ENCODE data around the gene FREY1. TPM values are rescaled to one million over a fixed set of nuclear protein-coding genes. Genes with fewer than 3 reads are reported as not detected.

Gene FREY1
- total RNA-seq, 1 experiment from 2014 or later, result 1.4 TPM

DNA sequence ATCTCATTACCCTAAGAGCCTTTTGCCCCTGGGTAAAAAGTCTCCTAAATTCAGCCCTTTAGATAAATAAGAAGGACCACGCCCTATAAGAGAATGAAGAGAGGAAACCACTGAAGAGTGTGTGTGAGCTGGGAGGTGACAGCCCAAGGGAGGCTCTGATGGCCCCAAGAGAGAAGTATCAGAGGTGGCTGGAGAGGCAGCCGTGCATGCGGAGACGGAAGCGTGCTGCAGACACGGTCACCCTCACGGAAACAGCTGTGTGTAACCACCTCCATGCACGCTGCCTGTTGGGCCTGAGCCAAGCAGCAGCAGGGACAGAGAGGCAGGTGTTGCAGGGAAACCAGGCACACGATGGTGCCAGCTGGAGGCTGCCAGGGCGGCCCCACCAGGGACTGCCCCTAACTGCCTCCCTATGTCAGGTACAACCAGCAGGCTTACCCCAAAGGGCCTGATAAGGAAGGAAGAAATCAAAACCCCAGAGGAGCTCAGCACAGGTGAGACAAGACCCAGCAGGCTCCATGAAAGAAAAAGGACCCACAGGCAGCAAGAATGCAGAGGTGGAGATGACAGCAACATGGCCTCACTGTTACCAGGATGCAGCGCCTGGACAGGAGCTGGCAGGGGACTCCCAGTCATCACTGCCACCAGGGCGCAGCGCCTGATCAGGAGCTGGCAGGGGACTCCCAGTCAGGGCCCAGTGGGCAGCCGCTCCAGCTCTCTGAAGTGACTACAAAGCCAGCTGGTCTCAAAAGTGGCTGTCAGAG, 23.1 kb upstream of the FREY1 start:
- no peak for DNase-seq (ENCODE audit: low read depth, low spot score)
- H3K4me3 ChIP-seq (ENCODE audit: low read depth in 2 of 2, low read length in 2 of 2), result no peak overlapping the region

GRCh38 chr11:45929486-45930030, 22.5 kb upstream of the FREY1 start:
- Histone ChIP-seq H3K36me3 (ENCODE audit: control insufficient read depth, insufficient read depth, low read length) (no peaks in the 10 kb centered on the region; the same call in 1 of the 2 replicates), H3K4me1 (ENCODE audit: control insufficient read depth, insufficient read depth, low read length) (no peaks in the 10 kb centered on the region), H3K4me3 (ENCODE audit: low read depth in 2 of 2, low read length in 2 of 2) (no peak overlapping the region), H3K27me3 (ENCODE audit: control insufficient read depth, insufficient read depth, low read length) (no peaks in the 10 kb centered on the region), H3K27ac (ENCODE audit: low read length) (no peak overlapping the region), H3K9me3 (ENCODE audit: control insufficient read depth, insufficient read depth, low read depth, low read length) (no peaks in the 10 kb centered on the region)
- no peak for DNase-seq (ENCODE audit: low read depth, low spot score)
- no peak for TF ChIP-seq POLR2AphosphoS5 (IDR thresholded peaks at IDR 0.05; ENCODE audit: low read depth, low read length)
- TF ChIP-seq REST (IDR thresholded peaks at IDR 0.05; ENCODE audit: insufficient read depth in 1 of 2, low read depth in 2 of 2, low read length in 1 of 2), result no peak
- no peak for TF ChIP-seq TCF7L2 (IDR thresholded peaks at IDR 0.05; ENCODE audit: low read depth, low read length)
- no peak for TF ChIP-seq SIN3A (IDR thresholded peaks at IDR 0.05; ENCODE audit: borderline replicate concordance, insufficient read depth, low read depth, low read length)
- CTCF ChIA-PET, result interaction anchor here (0.6 to 0.7 kb wide), 3 partner anchors 35 to 380 kb away, joined by 3 to 6 read pairs (median 3); partner anchors contain the start of gene CRY2
- ATAC-seq, result no peak
- in situ Hi-C loops (cut with HindIII; ENCODE audit: low pct_unique_long_range_greater_than_20kb, low sequenced_read_pairs) (no loop called here), intact Hi-C loops (cut with micrococcal nuclease; ENCODE audit: unreplicated experiment) (no loop called here)
- BruUV-seq (replicated peaks), result no TSS peak
- POLR2A ChIA-PET, result no interaction called here

More for the DNA sequence above, 23.1 kb upstream of the FREY1 start:
- ChIA-PET CTCF (interaction anchor here (0.6 to 0.7 kb wide), 2 partner anchors 83 to 380 kb away, joined by 3 to 6 read pairs; partner anchors contain the start of gene CRY2), POLR2A (no interaction called here)
- Histone ChIP-seq H3K9me3 (ENCODE audit: control insufficient read depth, insufficient read depth, low read depth, low read length) (no peaks in the 10 kb centered on the region), H3K27ac (ENCODE audit: low read length) (no peak overlapping the region), H3K27me3 (ENCODE audit: control insufficient read depth, insufficient read depth, low read length) (no peaks in the 10 kb centered on the region), H3K4me1 (ENCODE audit: control insufficient read depth, insufficient read depth, low read length) (no peaks in the 10 kb centered on the region), H3K36me3 (ENCODE audit: control insufficient read depth, insufficient read depth, low read length) (peaks cover 4% of the 10 kb centered on the region; the same call in 1 of the 2 replicates)
- BruUV-seq (replicated peaks), result no TSS peak
- intact Hi-C loops (cut with micrococcal nuclease; ENCODE audit: unreplicated experiment), result no loop called here
- in situ Hi-C loops (cut with HindIII; ENCODE audit: low pct_unique_long_range_greater_than_20kb, low sequenced_read_pairs), result no loop called here
- no peak for ATAC-seq
- no peak for TF ChIP-seq POLR2AphosphoS5 (IDR thresholded peaks at IDR 0.05; ENCODE audit: low read depth, low read length)
- no peak for TF ChIP-seq REST (IDR thresholded peaks at IDR 0.05; ENCODE audit: insufficient read depth in 1 of 2, low read depth in 2 of 2, low read length in 1 of 2)
- TF ChIP-seq, protein P1, sequence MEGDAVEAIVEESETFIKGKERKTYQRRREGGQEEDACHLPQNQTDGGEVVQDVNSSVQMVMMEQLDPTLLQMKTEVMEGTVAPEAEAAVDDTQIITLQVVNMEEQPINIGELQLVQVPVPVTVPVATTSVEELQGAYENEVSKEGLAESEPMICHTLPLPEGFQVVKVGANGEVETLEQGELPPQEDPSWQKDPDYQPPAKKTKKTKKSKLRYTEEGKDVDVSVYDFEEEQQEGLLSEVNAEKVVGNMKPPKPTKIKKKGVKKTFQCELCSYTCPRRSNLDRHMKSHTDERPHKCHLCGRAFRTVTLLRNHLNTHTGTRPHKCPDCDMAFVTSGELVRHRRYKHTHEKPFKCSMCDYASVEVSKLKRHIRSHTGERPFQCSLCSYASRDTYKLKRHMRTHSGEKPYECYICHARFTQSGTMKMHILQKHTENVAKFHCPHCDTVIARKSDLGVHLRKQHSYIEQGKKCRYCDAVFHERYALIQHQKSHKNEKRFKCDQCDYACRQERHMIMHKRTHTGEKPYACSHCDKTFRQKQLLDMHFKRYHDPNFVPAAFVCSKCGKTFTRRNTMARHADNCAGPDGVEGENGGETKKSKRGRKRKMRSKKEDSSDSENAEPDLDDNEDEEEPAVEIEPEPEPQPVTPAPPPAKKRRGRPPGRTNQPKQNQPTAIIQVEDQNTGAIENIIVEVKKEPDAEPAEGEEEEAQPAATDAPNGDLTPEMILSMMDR (IDR thresholded peaks at IDR 0.05), result no peak
- no peak for TF ChIP-seq SIN3A (IDR thresholded peaks at IDR 0.05; ENCODE audit: borderline replicate concordance, insufficient read depth, low read depth, low read length)
- TF ChIP-seq TCF7L2 (IDR thresholded peaks at IDR 0.05; ENCODE audit: low read depth, low read length), result no peak
